ENCODE data around the gene TTC9C.

TTC9C gene

DNA sequence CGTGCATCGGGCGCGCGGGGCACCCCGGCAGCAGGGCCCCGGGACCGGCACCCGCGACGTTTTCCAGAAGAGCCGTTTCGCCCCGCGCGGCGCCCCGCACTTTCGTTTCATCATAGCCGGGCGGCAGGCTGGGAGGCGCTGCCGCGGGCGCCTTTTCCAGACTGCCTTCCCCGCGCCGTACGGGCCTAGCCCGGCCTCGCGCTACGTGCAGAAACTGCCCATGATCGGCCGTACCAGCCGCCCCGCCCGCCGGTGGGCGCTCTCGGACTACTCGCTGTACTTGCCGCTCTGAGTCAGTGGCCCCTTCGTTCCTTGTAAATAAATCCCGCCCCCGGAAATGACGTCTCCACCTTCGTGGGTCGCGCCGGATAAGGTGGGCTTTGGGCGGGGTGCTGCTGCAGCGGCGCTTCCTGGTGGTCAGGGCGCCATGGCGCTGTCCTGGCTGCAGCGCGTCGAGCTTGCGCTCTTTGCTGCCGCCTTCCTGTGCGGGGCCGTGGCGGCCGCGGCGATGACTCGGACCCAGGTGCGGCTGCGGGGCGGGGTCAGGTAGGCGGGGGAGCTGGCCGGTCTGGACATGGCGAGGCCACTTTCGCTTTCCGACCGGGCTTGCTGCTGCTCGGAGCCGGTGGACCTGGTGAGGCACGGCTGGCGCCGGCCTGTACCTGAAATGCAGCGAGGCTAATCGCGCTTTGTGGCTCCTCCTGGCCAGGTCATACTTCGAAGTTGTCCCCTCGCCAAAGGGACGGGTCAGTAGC lies 58.9 kb downstream of the TTC9C start, which contains the start of gene TMEM179B:
TSS of gene TMEM179B (plus strand) at position 398 of the 755 bp plus-strand sequence. CDS start at position 428, 30 bp downstream.
- peak within 1 kb of the TSS; percentile 94 for H3K4me3 ChIP-seq (ENCODE audit: low read depth, low read length)
- DNase-seq (ENCODE audit: low read depth), result peak; percentile 89

Data from skeletal muscle cell (primary cell).